Smooth muscle cell (in vitro differentiated cells): ENCODE measurements around the gene MORF4L2. TPM values are rescaled to one million over a fixed set of nuclear protein-coding genes. Genes with fewer than 3 reads are reported as not detected.

ENCODE experiments used
- DNase-seq: peaks from one replicate; lab custom pipeline; 2025; ENCODE audit not compliant: unreplicated experiment; lab: John Stamatoyannopoulos, UW
- H2AFZ ChIP-seq: fragments of 200-600 bp; sonication (generic); 2 replicates; pipeline ENCODE4 v1.6.0; 2016; ENCODE audit warnings: antibody characterized with exemption, low read depth, mild to moderate bottlenecking
- H3F3A ChIP-seq: fragments of 200-600 bp; sonication (generic); 2 replicates; pipeline ENCODE4 v1.6.0; 2017; ENCODE audit warnings: antibody characterized with exemption, low read depth
- H3K27ac ChIP-seq: fragments of 200-600 bp; sonication (generic); 2 replicates; pipeline ENCODE4 v1.5.1; 2016; ENCODE audit warnings: low read depth, mild to moderate bottlenecking
- H3K27me3 ChIP-seq: fragments of 200-600 bp; sonication (generic); 2 replicates; pipeline ENCODE4 v1.6.1; 2016; ENCODE audit warnings: low read depth, mild to moderate bottlenecking
- H3K36me3 ChIP-seq: fragments of 200-600 bp; sonication (generic); 2 replicates; pipeline ENCODE4 v1.5.1; 2016; ENCODE audit warnings: low read depth
- H3K4me1 ChIP-seq: fragments of 200-600 bp; sonication (generic); 2 replicates; pipeline ENCODE4 v1.5.1; 2016; ENCODE audit warnings: low read depth
- H3K4me2 ChIP-seq: fragments of 200-600 bp; sonication (generic); 2 replicates; pipeline ENCODE4 v1.6.0; 2016; ENCODE audit warnings: mild to moderate bottlenecking
- H3K4me3 ChIP-seq: fragments of 200-600 bp; sonication (generic); 2 replicates; pipeline ENCODE4 v1.5.1; 2016; ENCODE audit warnings: mild to moderate bottlenecking
- H3K79me2 ChIP-seq: fragments of 200-600 bp; sonication (generic); 2 replicates; pipeline ENCODE4 v1.6.0; 2016; ENCODE audit warnings: low read depth, mild to moderate bottlenecking
- H3K9ac ChIP-seq: fragments of 200-600 bp; sonication (generic); 2 replicates; pipeline ENCODE4 v1.6.0; 2016; ENCODE audit warnings: low read depth
- H3K9me3 ChIP-seq: fragments of 200-600 bp; sonication (generic); replicated peaks from 2 replicates; pipeline ENCODE4 v1.5.1; 2016; ENCODE audit warnings: low read depth
- H4K20me1 ChIP-seq: fragments of 200-600 bp; sonication (generic); 2 replicates; pipeline ENCODE4 v1.6.0; 2016; ENCODE audit warnings: low read depth
- WGBS: methylation state at CpG from one replicate; pipeline ENCODE4 v1.1.7; 2016; ENCODE audit warnings: low lambda C conversion rate; 5-methylcytosine and 5-hydroxymethylcytosine counted together
- polyA plus RNA-seq: library from polyadenylated mRNA; unstranded; fragments of >200 nt; fragmentation: Nextera tagmentation; extraction: Ambion mirVana; gene quantifications from 2 replicates; pipeline ENCODE4 v1.2.1, GENCODE V29; 2016
- total RNA-seq: library from RNA; depleted of rRNA; stranded (reverse); fragments of >200 nt; gene quantifications from 2 replicates; pipeline ENCODE4 v1.2.3, GENCODE V29; 2014
- TF ChIP-seq, protein P1 (sequence below): fragments of 200-600 bp; sonication (generic); IDR thresholded peaks from 2 replicates; pipeline ENCODE4 v1.5.1; 2017; ENCODE audit warnings: borderline replicate concordance, mild to moderate bottlenecking, antibody characterized with exemption; ENCODE audit not compliant: insufficient read depth, poor library complexity, severe bottlenecking

The MORF4L2 gene
- total and polyA plus RNA-seq, 2 experiments from 2014 or later, result 726 to 1,824 TPM

DNA sequence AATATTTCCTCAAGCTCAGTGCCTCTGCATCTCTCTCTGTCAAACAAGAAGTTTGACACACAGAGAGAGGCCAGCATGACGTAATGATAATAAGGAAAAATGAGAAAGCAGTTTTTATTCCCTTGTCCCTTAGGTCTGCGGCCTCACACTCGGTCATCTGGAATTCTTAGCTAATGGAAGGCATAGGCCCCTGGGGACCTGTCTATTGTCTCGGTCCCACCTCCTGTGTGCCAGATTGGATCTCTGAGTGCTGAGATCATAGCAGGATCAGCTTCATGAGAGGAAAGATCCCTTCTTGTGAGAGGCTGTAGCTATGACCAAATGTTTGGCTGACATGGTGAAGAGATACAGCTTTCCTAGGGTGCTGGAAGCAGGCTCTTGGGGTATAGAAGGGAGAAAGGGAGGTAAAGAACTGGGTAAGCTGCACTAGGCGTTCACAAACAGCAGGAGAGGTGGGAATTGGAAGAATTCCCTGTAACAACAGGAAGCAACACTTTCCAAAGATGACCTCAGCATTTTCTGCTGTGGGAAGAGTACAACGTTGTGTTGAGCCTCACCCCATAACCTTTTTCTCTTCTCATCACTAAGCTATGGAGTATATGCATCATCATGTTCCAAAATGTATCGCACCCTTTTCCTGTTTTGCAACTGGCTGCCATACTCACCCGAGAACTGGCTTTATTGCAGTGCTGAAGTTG is 44.4 kb upstream of the MORF4L2 start:
- peaks cover 22% of the 10 kb centered on the region for H3K4me1 ChIP-seq
- TF ChIP-seq, protein P1, sequence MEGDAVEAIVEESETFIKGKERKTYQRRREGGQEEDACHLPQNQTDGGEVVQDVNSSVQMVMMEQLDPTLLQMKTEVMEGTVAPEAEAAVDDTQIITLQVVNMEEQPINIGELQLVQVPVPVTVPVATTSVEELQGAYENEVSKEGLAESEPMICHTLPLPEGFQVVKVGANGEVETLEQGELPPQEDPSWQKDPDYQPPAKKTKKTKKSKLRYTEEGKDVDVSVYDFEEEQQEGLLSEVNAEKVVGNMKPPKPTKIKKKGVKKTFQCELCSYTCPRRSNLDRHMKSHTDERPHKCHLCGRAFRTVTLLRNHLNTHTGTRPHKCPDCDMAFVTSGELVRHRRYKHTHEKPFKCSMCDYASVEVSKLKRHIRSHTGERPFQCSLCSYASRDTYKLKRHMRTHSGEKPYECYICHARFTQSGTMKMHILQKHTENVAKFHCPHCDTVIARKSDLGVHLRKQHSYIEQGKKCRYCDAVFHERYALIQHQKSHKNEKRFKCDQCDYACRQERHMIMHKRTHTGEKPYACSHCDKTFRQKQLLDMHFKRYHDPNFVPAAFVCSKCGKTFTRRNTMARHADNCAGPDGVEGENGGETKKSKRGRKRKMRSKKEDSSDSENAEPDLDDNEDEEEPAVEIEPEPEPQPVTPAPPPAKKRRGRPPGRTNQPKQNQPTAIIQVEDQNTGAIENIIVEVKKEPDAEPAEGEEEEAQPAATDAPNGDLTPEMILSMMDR, result no peak
- no peak overlapping the region for H3K4me3 ChIP-seq
- no peaks in the 10 kb centered on the region for H4K20me1 ChIP-seq
- H2AFZ ChIP-seq, result no peak overlapping the region
- peak overlapping the region; percentile 41 for H3K27ac ChIP-seq
- H3F3A ChIP-seq, result no peaks in the 10 kb centered on the region
- no peak overlapping the region for H3K9ac ChIP-seq
- H3K27me3 ChIP-seq, result peaks cover 21% of the 10 kb centered on the region
- H3K9me3 ChIP-seq, result no peaks in the 10 kb centered on the region
- no peak overlapping the region for H3K4me2 ChIP-seq
- H3K79me2 ChIP-seq, result no peaks in the 10 kb centered on the region
- no peaks in the 10 kb centered on the region for H3K36me3 ChIP-seq
- WGBS, result 44% methylated on average over 8 of the region's 8 CpGs
- DNase-seq, result no peak

DNA sequence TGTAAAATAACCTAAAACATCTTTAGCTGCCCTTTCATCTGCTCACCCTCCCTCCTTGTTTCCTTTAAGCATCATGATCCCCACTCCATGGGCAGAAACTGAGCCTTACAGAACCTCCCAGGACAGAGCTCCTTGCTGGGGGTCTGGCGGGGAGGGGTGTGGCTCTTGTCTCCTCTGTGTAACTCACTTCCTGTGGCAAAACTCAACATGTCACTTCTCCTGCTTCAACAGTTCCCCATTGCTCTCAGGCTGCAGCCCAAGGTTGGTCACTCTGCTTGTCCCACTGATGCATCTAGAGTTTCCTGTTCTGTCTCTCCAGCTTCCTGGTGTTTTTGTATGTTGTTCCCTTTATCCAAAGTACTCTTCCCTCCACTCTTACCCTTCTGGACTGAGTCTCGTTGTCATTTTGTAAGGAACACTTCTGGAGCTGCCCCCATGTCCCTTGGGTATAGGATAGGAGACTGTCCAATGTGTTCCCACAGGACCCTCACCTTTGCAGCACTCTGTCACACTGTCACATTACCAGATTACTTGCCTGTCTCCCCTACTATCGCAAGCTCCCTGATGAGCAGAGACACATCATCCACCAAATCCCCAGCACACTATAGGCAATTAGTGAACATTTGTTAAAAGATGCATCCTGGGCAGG is 43.8 kb upstream of the MORF4L2 start:
- Histone ChIP-seq H3K9me3 (no peaks in the 10 kb centered on the region), H3K36me3 (no peaks in the 10 kb centered on the region), H3K27me3 (peaks cover 21% of the 10 kb centered on the region), H3K27ac (peak overlapping the region; percentile 41), H3F3A (no peaks in the 10 kb centered on the region), H3K4me2 (no peak overlapping the region), H3K4me3 (no peak overlapping the region), H3K4me1 (peaks cover 22% of the 10 kb centered on the region), H3K79me2 (no peaks in the 10 kb centered on the region), H3K9ac (no peak overlapping the region), H4K20me1 (no peaks in the 10 kb centered on the region), H2AFZ (no peak overlapping the region)
- DNase-seq, result no peak
- WGBS, result 75% methylated on average over 3 of the region's 3 CpGs
- TF ChIP-seq, protein P1, result no peak

DNA sequence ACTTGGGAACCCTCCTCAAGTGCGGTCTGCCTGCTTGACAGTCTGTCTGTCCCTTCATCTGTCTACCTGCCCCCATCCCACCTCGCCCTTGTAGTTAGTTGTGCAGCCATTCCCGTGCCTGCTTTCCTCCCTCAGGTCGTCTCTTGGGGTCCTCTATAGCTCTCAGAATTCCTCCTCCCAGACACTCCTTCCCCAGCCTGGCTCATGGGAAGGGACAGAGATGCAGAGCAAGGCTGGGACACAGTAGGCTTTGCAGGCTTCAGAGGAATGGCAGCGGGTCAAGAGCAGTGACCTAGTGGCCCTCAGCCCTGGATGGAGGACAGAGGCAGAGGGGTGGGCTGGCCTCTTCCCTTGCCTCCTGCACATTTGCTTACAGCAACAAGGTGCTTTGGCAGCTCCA is 42.5 kb upstream of the MORF4L2 start:
- H3K9me3 ChIP-seq, result no peaks in the 10 kb centered on the region
- no peak overlapping the region for H3K9ac ChIP-seq
- no peak overlapping the region for H3K4me3 ChIP-seq
- no peak overlapping the region for H2AFZ ChIP-seq
- TF ChIP-seq, protein P1, result no peak
- no peaks in the 10 kb centered on the region for H3K79me2 ChIP-seq
- no peaks in the 10 kb centered on the region for H4K20me1 ChIP-seq
- H3F3A ChIP-seq, result no peaks in the 10 kb centered on the region
- H3K36me3 ChIP-seq, result no peaks in the 10 kb centered on the region
- 66% methylated on average over 5 of the region's 5 CpGs for WGBS
- H3K4me2 ChIP-seq, result no peak overlapping the region
- peaks cover 17% of the 10 kb centered on the region for H3K4me1 ChIP-seq
- no peak overlapping the region for H3K27ac ChIP-seq
- DNase-seq, result no peak
- peaks cover 21% of the 10 kb centered on the region for H3K27me3 ChIP-seq

DNA sequence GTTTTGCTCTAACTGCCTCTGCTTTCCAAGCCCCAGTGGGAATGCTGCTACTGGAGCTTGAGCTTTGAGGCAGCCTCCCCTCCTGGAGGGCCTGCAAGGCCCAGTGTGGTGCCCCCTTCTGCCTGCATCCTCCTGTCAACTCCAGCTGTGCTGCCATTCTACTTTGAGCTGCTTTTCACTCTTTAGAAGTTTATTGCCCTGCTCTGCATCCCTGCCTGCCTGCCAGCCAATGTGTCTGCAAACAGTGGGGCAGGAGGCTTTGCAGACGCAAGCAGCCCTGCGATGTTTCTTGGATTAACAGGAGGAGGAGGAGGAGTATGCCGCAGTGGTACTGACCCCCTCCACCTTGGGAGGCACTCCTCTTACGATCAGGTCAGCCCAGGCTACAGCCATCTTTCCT is 40.6 kb upstream of the MORF4L2 start:
- no peak overlapping the region for H3K4me2 ChIP-seq
- no peak overlapping the region for H3K27ac ChIP-seq
- H3K4me3 ChIP-seq, result no peak overlapping the region
- H3K36me3 ChIP-seq, result no peaks in the 10 kb centered on the region
- peaks cover 21% of the 10 kb centered on the region for H3K27me3 ChIP-seq
- peaks cover 17% of the 10 kb centered on the region for H3K4me1 ChIP-seq
- WGBS, result 49% methylated on average over 4 of the region's 4 CpGs
- no peaks in the 10 kb centered on the region for H3K79me2 ChIP-seq
- no peaks in the 10 kb centered on the region for H4K20me1 ChIP-seq
- H3K9me3 ChIP-seq, result no peaks in the 10 kb centered on the region
- TF ChIP-seq, protein P1, result no peak
- no peak overlapping the region for H3K9ac ChIP-seq
- no peaks in the 10 kb centered on the region for H3F3A ChIP-seq
- no peak for DNase-seq
- no peak overlapping the region for H2AFZ ChIP-seq
